GM12801 (cell line): ENCODE results near the gene ERC2.

Source experiments
- CTCF ChIP-seq: IDR thresholded peaks from one replicate; pipeline ENCODE4 v1.5.1; 2011; ENCODE audit warnings: control low read depth; ENCODE audit not compliant: insufficient read length; ENCODE audit errors: extremely low read depth

Gene ERC2

GRCh38 chr3:55863028-55863427, 605.2 kb downstream of the ERC2 start:
- TF ChIP-seq CTCF = no peak

DNA sequence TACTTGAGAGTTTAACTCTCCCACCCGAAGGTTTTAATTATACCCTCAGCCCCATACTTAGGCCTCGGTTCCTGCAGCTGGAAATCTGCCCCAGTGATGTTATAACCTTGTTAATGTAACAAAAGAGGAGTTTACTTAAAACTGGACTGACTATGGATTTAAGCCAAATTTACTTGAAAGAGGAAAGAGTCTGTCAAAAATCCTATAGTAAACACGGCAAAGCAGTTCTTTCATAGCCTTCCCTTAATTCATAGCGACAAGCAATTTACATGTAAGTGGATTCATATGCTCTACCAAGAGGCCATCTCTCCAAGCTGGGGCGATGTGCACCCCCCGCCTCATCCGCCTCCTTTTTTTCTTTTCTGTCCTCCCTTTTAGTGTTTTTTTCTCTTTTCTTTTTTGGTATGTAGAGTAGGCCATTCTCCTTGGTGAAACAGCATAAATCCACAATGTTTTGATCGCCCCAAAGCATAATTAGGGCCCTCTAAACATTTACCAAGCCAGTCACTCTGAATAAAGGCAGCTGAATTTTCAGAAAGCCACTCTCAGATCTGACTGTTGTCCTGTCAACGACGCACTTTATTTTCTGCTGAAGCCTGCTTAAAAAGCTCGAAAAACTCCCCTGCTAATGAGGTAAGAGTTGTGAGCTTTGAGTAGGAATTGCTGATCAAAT, 608.1 kb downstream of the ERC2 start:
- no peak for TF ChIP-seq CTCF

DNA sequence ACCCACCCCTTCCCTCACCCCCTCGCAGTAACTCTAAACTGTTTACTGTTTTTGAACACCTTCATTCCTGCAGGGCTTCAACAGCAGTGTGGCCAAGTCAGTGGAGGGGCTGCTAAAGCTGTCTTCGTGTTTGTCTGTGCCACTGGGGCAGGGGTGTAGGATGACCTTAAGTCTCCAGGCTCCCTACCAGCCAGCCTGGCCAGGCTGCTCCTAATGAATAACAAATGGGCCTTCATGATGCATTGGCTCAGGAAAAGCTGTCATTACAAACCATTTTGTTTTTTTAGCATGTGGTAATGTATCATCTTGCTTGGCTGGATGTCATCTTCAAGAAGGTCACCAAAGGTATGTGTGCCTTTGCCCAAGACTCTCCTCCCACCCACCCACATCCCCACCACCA, 609.0 kb downstream of the ERC2 start:
- TF ChIP-seq CTCF = no peak

DNA sequence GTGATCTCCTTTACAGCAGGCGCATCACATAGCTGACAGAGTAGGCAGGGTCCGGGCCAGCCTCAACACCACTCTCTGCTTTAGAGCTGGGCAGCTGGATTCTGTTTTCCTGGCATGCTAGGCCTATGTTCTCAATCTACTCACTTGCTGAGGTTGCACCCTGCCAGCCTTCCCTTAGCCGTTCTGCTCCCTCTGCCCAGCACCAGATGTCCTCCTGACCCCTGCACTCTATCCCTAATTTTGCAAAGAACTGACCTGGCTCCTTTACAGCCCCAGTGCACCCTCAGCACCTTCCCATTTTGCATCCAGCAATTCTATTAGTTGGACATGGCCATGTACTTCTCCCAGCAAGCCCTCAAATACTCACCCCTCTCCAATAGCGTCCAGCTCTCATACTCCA, 609.5 kb downstream of the ERC2 start:
- no peak for TF ChIP-seq CTCF

DNA sequence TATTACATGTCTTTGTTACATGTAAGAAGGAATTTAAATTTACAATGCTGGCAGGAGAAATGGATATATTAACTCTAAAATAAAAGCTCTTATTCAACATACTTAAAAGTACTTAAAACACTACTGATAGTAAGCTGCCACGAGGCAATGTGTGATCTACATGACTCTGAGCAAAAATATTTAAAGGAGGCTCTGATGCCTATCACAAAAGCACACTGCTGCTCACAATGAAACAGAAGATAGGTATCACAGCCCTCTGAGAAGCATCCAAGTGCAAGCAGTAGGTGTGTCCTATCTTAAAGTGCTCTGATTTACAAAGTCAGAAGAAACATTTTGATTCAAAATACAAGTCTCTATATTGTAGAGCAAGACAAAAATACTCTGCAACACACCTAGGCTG, 610.0 kb downstream of the ERC2 start:
- TF ChIP-seq CTCF = no peak

DNA sequence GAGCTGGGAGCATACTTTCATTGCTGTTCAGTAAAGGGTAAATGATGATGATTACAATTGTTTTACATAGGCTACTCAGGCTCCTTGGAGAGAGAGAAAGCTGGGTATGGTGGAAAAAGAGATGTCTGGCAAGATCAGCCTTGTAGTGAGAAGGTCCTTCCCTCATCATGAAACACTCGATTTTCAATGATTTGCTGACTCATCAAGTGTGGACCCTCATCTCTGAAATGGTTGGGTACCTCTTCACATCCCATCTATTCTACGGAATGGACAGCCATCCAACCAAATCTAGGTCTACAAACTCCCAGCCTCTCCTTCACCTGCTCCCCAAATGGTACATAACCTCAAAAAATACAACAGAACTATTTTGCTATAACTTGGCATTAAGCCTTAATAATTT, 610.6 kb downstream of the ERC2 start:
- no peak for TF ChIP-seq CTCF

GRCh38 chr3:55855311-55855710, 613.0 kb downstream of the ERC2 start:
- no peak for TF ChIP-seq CTCF

- TF ChIP-seq CTCF = no peak
Observed at GRCh38 chr3:55854494-55854893, 613.8 kb downstream of the ERC2 start.
